H1 (cell line): ENCODE results near the gene HSD17B2. TPM values are rescaled to one million over a fixed set of nuclear protein-coding genes. Genes with fewer than 3 reads are reported as not detected.
A peak's percentile ranks its signal among the peaks of the same experiment; 100 is the strongest.

Experiments used
- CTCF ChIA-PET: fragments of 300-600 bp; sonication (Branson Sonifier 250); formaldehyde crosslinking; loops from one replicate; lab custom pipeline; 2021; ENCODE audit not compliant: partially characterized antibody; lab: Charles Lee
- POLR2A ChIA-PET: fragments of 300-600 bp; sonication (Branson Sonifier 250); formaldehyde crosslinking; loops from one replicate; lab custom pipeline; 2021; ENCODE audit warnings: inconsistent platforms; ENCODE audit not compliant: partially characterized antibody; lab: Charles Lee
- DNase-seq, 2 experiments: peaks; one replicate each; pipeline versions ENCODE4 v3.0.0 to v3.0.0-alpha.2; 2010 to 2022; ENCODE audit warnings: low spot score in 2 of 2, low read depth in 1 of 2, mixed read lengths in 1 of 2
- FAIRE-seq: peaks from 2 replicates; lab custom pipeline; 2011; peaks lifted over from hg19 to GRCh38; lab: Jason Lieb, UNC
- H2AFZ ChIP-seq: 2 replicates; pipeline ENCODE4 v1.8.1; 2012; ENCODE audit warnings: low read length, inconsistent platforms
- H2AK5ac ChIP-seq: 2 replicates; pipeline ENCODE4 v1.6.1; 2013; ENCODE audit warnings: low read depth, low read length
- H2BK120ac ChIP-seq: replicated peaks from 2 replicates; pipeline ENCODE3; 2013; ENCODE audit warnings: low read depth, low read length, inconsistent platforms
- H2BK12ac ChIP-seq: 2 replicates; pipeline ENCODE4 v1.6.1; 2013; ENCODE audit warnings: low read depth, low read length
- H2BK15ac ChIP-seq: 2 replicates; pipeline ENCODE4 v1.6.1; 2013; ENCODE audit warnings: low read length
- H2BK20ac ChIP-seq: 2 replicates; pipeline ENCODE4 v1.6.1; 2013; ENCODE audit warnings: low read length
- H2BK5ac ChIP-seq: 2 replicates; pipeline ENCODE4 v1.6.1; 2013; ENCODE audit warnings: low read depth, low read length
- H3K14ac ChIP-seq: 2 replicates; pipeline ENCODE4 v1.6.1; 2013; ENCODE audit warnings: inconsistent platforms; ENCODE audit not compliant: insufficient read length
- H3K18ac ChIP-seq: 2 replicates; pipeline ENCODE4 v1.6.1; 2013; ENCODE audit warnings: low read length; ENCODE audit errors: extremely low read depth
- H3K23ac ChIP-seq: 2 replicates; pipeline ENCODE4 v1.6.1; 2013; ENCODE audit warnings: inconsistent platforms; ENCODE audit not compliant: insufficient read length
- H3K23me2 ChIP-seq: 2 replicates; pipeline ENCODE4 v1.6.1; 2013; ENCODE audit warnings: low read depth, low read length
- H3K27ac ChIP-seq: 2 replicates; pipeline ENCODE4 v1.6.1; 2011; ENCODE audit warnings: low read depth, low read length, inconsistent platforms
- H3K27me3 ChIP-seq, 4 experiments: replicated peaks in 1 of 4; 1 replicate in 1 of 4; 2 replicates in 3 of 4; pipeline versions ENCODE4 v1.6.1 to v1.8.1; 2011 to 2013; ENCODE audit warnings: low read length in 3 of 4, mild to moderate bottlenecking in 3 of 4, inconsistent platforms in 2 of 4, mixed read lengths in 2 of 4, moderate library complexity in 1 of 4; ENCODE audit not compliant: control insufficient read depth in 3 of 4, insufficient read depth in 3 of 4; ENCODE audit errors: extremely low read depth in 1 of 4
- H3K36me3 ChIP-seq, 4 experiments: 2 replicates each; pipeline versions ENCODE4 v1.6.1 to v1.8.1; 2011 to 2013; ENCODE audit warnings: mild to moderate bottlenecking in 4 of 4, low read length in 3 of 4, moderate library complexity in 2 of 4, control low read depth in 1 of 4, inconsistent platforms in 1 of 4; ENCODE audit not compliant: insufficient read depth in 4 of 4, control insufficient read depth in 2 of 4
- H3K4ac ChIP-seq: replicated peaks from 2 replicates; pipeline ENCODE3; 2013; ENCODE audit warnings: low read length, low read depth, mixed read lengths, inconsistent platforms; ENCODE audit not compliant: insufficient read length
- H3K4me1 ChIP-seq, 4 experiments: replicated peaks in 1 of 4; 1 replicate in 1 of 4; 2 replicates in 3 of 4; pipeline versions ENCODE4 v1.6.1 to v1.8.1; 2011 to 2013; ENCODE audit warnings: low read length in 3 of 4, inconsistent platforms in 2 of 4, mixed read lengths in 1 of 4; ENCODE audit not compliant: insufficient read depth in 4 of 4, control insufficient read depth in 3 of 4
- H3K4me2 ChIP-seq, 2 experiments: 2 replicates each; pipeline versions ENCODE4 v1.6.1 to v1.8.1; 2011 to 2013; ENCODE audit warnings: low read depth in 2 of 2, low read length in 2 of 2, control low read depth in 1 of 2, inconsistent platforms in 1 of 2, mild to moderate bottlenecking in 1 of 2; ENCODE audit not compliant: insufficient read depth in 1 of 2
- H3K4me3 ChIP-seq, 4 experiments: fragments of 200-600, 300-600 bp in 1 of 4; sonication (generic), shearing (Covaris generic), sonication (Bioruptor Twin) in 1 of 4; 2 replicates each; pipeline versions ENCODE4 v1.5.1 to v1.8.1; 2011 to 2016; ENCODE audit warnings: low read length in 4 of 4, low read depth in 3 of 4, control low read depth in 2 of 4, inconsistent platforms in 2 of 4, mild to moderate bottlenecking in 2 of 4, mixed read lengths in 1 of 4, moderate library complexity in 1 of 4; ENCODE audit not compliant: insufficient read depth in 2 of 4; ENCODE audit errors: extremely low read depth in 1 of 4
- H3K56ac ChIP-seq: replicated peaks from 2 replicates; pipeline ENCODE3; 2013; ENCODE audit warnings: low read depth, mild to moderate bottlenecking, mixed read lengths, low read length, inconsistent platforms; ENCODE audit not compliant: insufficient read length
- H3K79me1 ChIP-seq: 2 replicates; pipeline ENCODE4 v1.6.1; 2013; ENCODE audit warnings: low read depth, low read length, control low read depth
- H3K79me2 ChIP-seq, 2 experiments: 2 replicates each; pipeline versions ENCODE4 v1.6.1 to v1.8.1; 2012 to 2013; ENCODE audit warnings: low read length in 2 of 2, mild to moderate bottlenecking in 2 of 2, inconsistent platforms in 1 of 2; ENCODE audit not compliant: insufficient read depth in 2 of 2, control insufficient read depth in 1 of 2
- H3K9ac ChIP-seq, 4 experiments: replicated peaks in 1 of 4; 1 replicate in 1 of 4; 2 replicates in 3 of 4; pipeline versions ENCODE4 v1.6.1 to v1.8.1; 2011 to 2013; ENCODE audit warnings: low read depth in 3 of 4, low read length in 3 of 4, control low read depth in 2 of 4, mild to moderate bottlenecking in 2 of 4, moderate library complexity in 2 of 4, inconsistent platforms in 1 of 4; ENCODE audit errors: extremely low read depth in 1 of 4
- H3K9me3 ChIP-seq, 2 experiments: 2 replicates each; pipeline versions ENCODE4 v1.6.1 to v1.8.1; 2012 to 2013; ENCODE audit warnings: mild to moderate bottlenecking in 2 of 2, moderate library complexity in 2 of 2, control low read depth in 1 of 2, inconsistent platforms in 1 of 2, low read depth in 1 of 2, low read length in 1 of 2, mixed read lengths in 1 of 2; ENCODE audit not compliant: insufficient read depth in 2 of 2
- H4K20me1 ChIP-seq, 2 experiments: replicated peaks in 1 of 2; 2 replicates each; pipeline versions ENCODE3 to v1.8.1; 2011 to 2013; ENCODE audit warnings: inconsistent platforms in 2 of 2, low read length in 2 of 2, mild to moderate bottlenecking in 1 of 2; ENCODE audit not compliant: insufficient read depth in 2 of 2, control insufficient read depth in 1 of 2
- H4K5ac ChIP-seq: 2 replicates; pipeline ENCODE4 v1.6.1; 2013; ENCODE audit warnings: low read length, low read depth, mixed read lengths, inconsistent platforms; ENCODE audit not compliant: insufficient read length
- H4K8ac ChIP-seq: 2 replicates; pipeline ENCODE4 v1.8.0; 2013; ENCODE audit warnings: mild to moderate bottlenecking, moderate library complexity, low read length, inconsistent platforms; ENCODE audit not compliant: insufficient read depth; ENCODE audit errors: extremely low read depth
- H4K91ac ChIP-seq: replicated peaks from 2 replicates; pipeline ENCODE3; 2013; ENCODE audit warnings: low read length, mixed read lengths, inconsistent platforms; ENCODE audit not compliant: insufficient read length
- BACH1 ChIP-seq: IDR thresholded peaks from 2 replicates; pipeline ENCODE4 v1.6.1; 2012; ENCODE audit warnings: low read length, improper control_type of control experiment
- BRCA1 ChIP-seq: IDR thresholded peaks from 2 replicates; pipeline ENCODE4 v1.6.1; 2012; ENCODE audit warnings: low read depth, low read length, improper control_type of control experiment
- CHD1 ChIP-seq: IDR thresholded peaks from 2 replicates; pipeline ENCODE4 v1.6.1; 2012; ENCODE audit warnings: low read depth, low read length, improper control_type of control experiment
- CHD2 ChIP-seq: IDR thresholded peaks from 2 replicates; pipeline ENCODE4 v1.6.1; 2012; ENCODE audit warnings: low read length, improper control_type of control experiment
- EGR1 ChIP-seq: IDR thresholded peaks from 2 replicates; pipeline ENCODE4 v1.6.1; 2011; ENCODE audit warnings: low read depth, low read length, borderline replicate concordance
- EP300 ChIP-seq, 2 experiments: IDR thresholded peaks; 1 replicate in 1 of 2; 2 replicates in 1 of 2; pipeline ENCODE4 v1.6.1; 2011 to 2012; ENCODE audit warnings: low read depth in 2 of 2, low read length in 2 of 2, mild to moderate bottlenecking in 2 of 2, borderline replicate concordance in 1 of 2, inconsistent platforms in 1 of 2, moderate library complexity in 1 of 2
- EZH2 ChIP-seq: fragments of 200-600 bp; sonication (generic); IDR thresholded peaks from 2 replicates; pipeline ENCODE4 v1.7.1; 2012; ENCODE audit warnings: low read depth, mild to moderate bottlenecking, moderate library complexity, low read length, inconsistent platforms; ENCODE audit not compliant: severe bottlenecking
- HDAC2 ChIP-seq, 2 experiments: fragments of 300-600 bp in 1 of 2; sonication (generic) in 1 of 2; IDR thresholded peaks; 2 replicates each; pipeline ENCODE4 v1.6.1; 2011 to 2012; ENCODE audit warnings: low read depth in 2 of 2, low read length in 2 of 2, mild to moderate bottlenecking in 2 of 2, moderate library complexity in 2 of 2, borderline replicate concordance in 1 of 2, inconsistent platforms in 1 of 2
- SIRT6 ChIP-seq: IDR thresholded peaks from one replicate; pipeline ENCODE4 v1.7.1; 2012; ENCODE audit warnings: low read length, inconsistent platforms
- SP4 ChIP-seq: IDR thresholded peaks from 2 replicates; pipeline ENCODE4 v1.6.1; 2012; ENCODE audit warnings: low read length, inconsistent platforms
- SRF ChIP-seq: IDR thresholded peaks from 2 replicates; pipeline ENCODE4 v1.6.1; 2011; ENCODE audit warnings: mild to moderate bottlenecking, low read depth, low read length, moderate library complexity
- TAF7 ChIP-seq: optimal IDR thresholded peaks from 2 replicates; pipeline ENCODE3; 2011; ENCODE audit warnings: low read depth, mild to moderate bottlenecking, inconsistent platforms, low read length, moderate library complexity, borderline replicate concordance
- ZNF274 ChIP-seq: IDR thresholded peaks from 2 replicates; pipeline ENCODE4 v1.7.0; 2012; ENCODE audit warnings: low read length, borderline replicate concordance; ENCODE audit errors: extremely low read depth
- WGBS, 2 experiments: shearing (Covaris generic) in 1 of 2; methylation state at CpG; one replicate each; pipeline versions ENCODE4 v1.1.6 to v1.1.7; 2013 to 2015; ENCODE audit warnings: low lambda C conversion rate in 2 of 2, mixed read lengths in 2 of 2, inconsistent platforms in 1 of 2, low coverage in 1 of 2, missing lambda C conversion rate in 1 of 2; ENCODE audit not compliant: insufficient replicate concordance in 2 of 2, insufficient coverage in 1 of 2, insufficient read length in 1 of 2; ENCODE audit errors: extremely low coverage in 1 of 2, missing lambda C conversion rate in 1 of 2; 5-methylcytosine and 5-hydroxymethylcytosine counted together
- polyA plus RNA-seq, 7 experiments: library from polyadenylated mRNA; depleted of rRNA in 3 of 7; stranded (reverse) in 5 of 7; unstranded in 2 of 7; fragments of >200 nt in 5 of 7; fragments of 200-250 nt in 2 of 7; gene quantifications; 1 replicate in 5 of 7; 2 replicates in 1 of 7; 4 replicates in 1 of 7; pipeline versions ENCODE4 v1.2.1 to v1.2.3, GENCODE V29; 2011 to 2013; ENCODE audit warnings: missing spikeins in 2 of 7, mixed read lengths in 2 of 7
- total RNA-seq: library from RNA; stranded (reverse); fragmentation: NEBNext Ultra II Directional; extraction: Animal tissue kit (Norgen Biotek cat#: 25700); gene quantifications from 2 replicates; pipeline ENCODE4 v1.2.1, GENCODE V29; 2021
- TF ChIP-seq, protein P1 (sequence below): IDR thresholded peaks from 2 replicates; pipeline ENCODE4 v1.6.1; 2011; ENCODE audit warnings: low read length, improper control_type of control experiment

The HSD17B2 gene
- total and polyA plus RNA-seq, 2 of the 8 experiments (the other 6 are each of a cell fraction or from before 2014, with no cell fraction given): not detected

DNA sequence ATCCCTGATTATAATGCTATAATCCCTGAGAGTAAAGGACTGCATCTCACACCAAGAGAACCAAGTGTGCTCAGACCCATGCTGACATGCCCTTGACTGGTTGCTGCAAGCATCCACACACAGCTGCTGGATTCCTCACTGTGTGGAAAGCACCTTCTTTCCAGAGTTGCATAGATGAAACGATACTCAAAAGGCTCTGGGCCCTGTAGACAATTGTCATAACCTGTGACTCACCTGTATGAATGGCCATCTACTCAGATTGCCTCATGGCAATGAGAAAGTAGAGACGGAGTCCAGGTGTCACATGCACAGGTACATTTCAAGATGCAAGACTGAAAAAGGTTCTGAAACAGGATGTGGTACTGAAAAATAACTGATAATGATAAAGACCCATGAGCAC is 76.9 kb downstream of the HSD17B2 start:
- FAIRE-seq (no peak), DNase-seq (no peak)
- no peak overlapping the region for H2BK20ac ChIP-seq
- H3K4ac ChIP-seq: no peak overlapping the region
- WGBS, 2 experiments: 84% methylated on average over 2 of the region's 2 CpGs; no CpG with 5 or more reads in 1 of the 2 experiments
- H2AFZ ChIP-seq: no peak overlapping the region
- H2AK5ac ChIP-seq: 0 out of 2 replicates have a peak overlapping the region, but pooled peaks have one; percentile 48
- H3K4me1 ChIP-seq: no peaks in the 10 kb centered on the region
- ChIA-PET POLR2A (no interaction called here), CTCF (no interaction called here)
- no peak overlapping the region for H4K5ac ChIP-seq
- H3K23me2 ChIP-seq: no peaks in the 10 kb centered on the region
- H3K36me3 ChIP-seq: no peaks in the 10 kb centered on the region
- no peak overlapping the region for H3K23ac ChIP-seq
- no peak overlapping the region for H4K8ac ChIP-seq
- no peak overlapping the region for H2BK15ac ChIP-seq
- no peaks in the 10 kb centered on the region for H3K27me3 ChIP-seq
- no peak overlapping the region for H3K4me3 ChIP-seq
- no peaks in the 10 kb centered on the region for H4K20me1 ChIP-seq
- no peak overlapping the region for H4K91ac ChIP-seq
- no peaks in the 10 kb centered on the region for H3K79me2 ChIP-seq
- no peak overlapping the region for H2BK12ac ChIP-seq
- no peak overlapping the region for H3K9ac ChIP-seq
- no peak overlapping the region for H3K27ac ChIP-seq
- H2BK5ac ChIP-seq: no peak overlapping the region
- H3K9me3 ChIP-seq: no peaks in the 10 kb centered on the region
- H3K14ac ChIP-seq: no peak overlapping the region
- no peak overlapping the region for H3K4me2 ChIP-seq
- no peak overlapping the region for H2BK120ac ChIP-seq
- H3K56ac ChIP-seq: no peak overlapping the region
- no peak overlapping the region for H3K18ac ChIP-seq
- H3K79me1 ChIP-seq: no peaks in the 10 kb centered on the region
- TF ChIP-seq BACH1: no peak
- TF ChIP-seq CHD1: no peak
- TF ChIP-seq CHD2: no peak
- TF ChIP-seq EZH2: no peak
- TF ChIP-seq SRF: no peak
- TF ChIP-seq SP4: no peak
- no peak for TF ChIP-seq ZNF274
- TF ChIP-seq, protein P1, sequence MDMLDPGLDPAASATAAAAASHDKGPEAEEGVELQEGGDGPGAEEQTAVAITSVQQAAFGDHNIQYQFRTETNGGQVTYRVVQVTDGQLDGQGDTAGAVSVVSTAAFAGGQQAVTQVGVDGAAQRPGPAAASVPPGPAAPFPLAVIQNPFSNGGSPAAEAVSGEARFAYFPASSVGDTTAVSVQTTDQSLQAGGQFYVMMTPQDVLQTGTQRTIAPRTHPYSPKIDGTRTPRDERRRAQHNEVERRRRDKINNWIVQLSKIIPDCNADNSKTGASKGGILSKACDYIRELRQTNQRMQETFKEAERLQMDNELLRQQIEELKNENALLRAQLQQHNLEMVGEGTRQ: no peak
- no peak for TF ChIP-seq EP300 (IDR thresholded peaks at IDR 0.05; ENCODE audit: borderline replicate concordance in 1 of 2, low read depth in 2 of 2, low read length in 2 of 2)
- TF ChIP-seq EGR1: no peak
- TF ChIP-seq BRCA1: no peak
- TF ChIP-seq SIRT6: no peak
- TF ChIP-seq HDAC2 (IDR thresholded peaks at IDR 0.05; ENCODE audit: borderline replicate concordance in 1 of 2, low read depth in 2 of 2, low read length in 2 of 2): no peak
- TF ChIP-seq TAF7: no peak
